K562 (cell line): ENCODE results near the gene NCL. TPM values are rescaled to one million over a fixed set of nuclear protein-coding genes. Genes with fewer than 3 reads are reported as not detected.

ENCODE experiments used
- ATAC-seq: fragments of 200-7000 bp; cut with Tn5 transposase; 3 replicates; pipeline ENCODE4 v1.9.1; 2020; ENCODE audit warnings: moderate library complexity
- BruUV-seq: library from RNA; stranded (reverse); fragments of 400-500 nt; replicated peaks from 2 replicates; lab custom pipeline; 2021; lab: Mats Ljungman, UMichigan
- CTCF ChIA-PET: fragments of 300-600 bp; formaldehyde crosslinking; extraction: SDS; loops from one replicate; lab custom pipeline; 2021; ENCODE audit warnings: low intra/inter-chr PET ratio; lab: Yijun Ruan, JAX
- POLR2A ChIA-PET: fragments of 300-600, 350-650 bp; sonication (Branson Sonifier 250); formaldehyde crosslinking; extraction: SDS; loops from one replicate; lab custom pipeline; 2021; ENCODE audit warnings: antibody characterized with exemption, inconsistent platforms; lab: Yijun Ruan, JAX
- DNase-seq, 4 experiments: peaks; one replicate each; pipeline versions ENCODE4 v3.0.0 to v3.0.0-alpha.2; 2011 to 2018; ENCODE audit warnings: low spot score in 3 of 4, mixed read lengths in 3 of 4; ENCODE audit errors: extremely low read depth in 1 of 4
- FAIRE-seq: peaks from 2 replicates; lab custom pipeline; 2011; peaks lifted over from hg19 to GRCh38; lab: Jason Lieb, UNC
- H2AFZ ChIP-seq: 2 replicates; pipeline ENCODE4 v1.6.0; 2011; ENCODE audit warnings: low read depth, low read length, control low read depth, inconsistent platforms
- H3K27ac ChIP-seq: fragments of 200-600 bp; 3 replicates; pipeline ENCODE4 v1.8.0; 2011; ENCODE audit warnings: low read depth, mild to moderate bottlenecking, control low read depth, inconsistent platforms, low read length, moderate library complexity, mixed read lengths; ENCODE audit errors: extremely low read depth
- H3K27me3 ChIP-seq, 2 experiments: fragments of 300-600 bp in 1 of 2; 2 replicates in 1 of 2; 3 replicates in 1 of 2; pipeline versions ENCODE4 v1.6.0 to v1.8.0; 2011; ENCODE audit warnings: inconsistent platforms in 2 of 2, low read length in 2 of 2, mild to moderate bottlenecking in 1 of 2, mixed read lengths in 1 of 2, moderate library complexity in 1 of 2; ENCODE audit not compliant: control insufficient read depth in 2 of 2, insufficient read depth in 2 of 2
- H3K36me3 ChIP-seq: fragments of 300-600 bp; 3 replicates; pipeline ENCODE4 v1.8.0; 2011; ENCODE audit warnings: mild to moderate bottlenecking, low read length, inconsistent platforms; ENCODE audit not compliant: control insufficient read depth, insufficient read depth
- H3K4me1 ChIP-seq, 2 experiments: fragments of 200-600 bp in 1 of 2; replicated peaks in 1 of 2; 2 replicates in 1 of 2; 3 replicates in 1 of 2; pipeline versions ENCODE4 v1.5.1 to v1.8.0; 2011; ENCODE audit warnings: inconsistent platforms in 2 of 2, low read length in 2 of 2, mild to moderate bottlenecking in 1 of 2, mixed read lengths in 1 of 2, moderate library complexity in 1 of 2; ENCODE audit not compliant: control insufficient read depth in 2 of 2, insufficient read depth in 2 of 2
- H3K4me2 ChIP-seq: 2 replicates; pipeline ENCODE4 v1.6.1; 2011; ENCODE audit warnings: low read length, control low read depth, inconsistent platforms, mixed read lengths; ENCODE audit not compliant: insufficient read depth
- H3K4me3 ChIP-seq: fragments of 200-600 bp; sonication (generic), shearing (Covaris generic); 2 replicates; pipeline ENCODE4 v1.5.1; 2016; ENCODE audit warnings: control low read depth, inconsistent platforms
- H3K79me2 ChIP-seq: fragments of 200-600 bp; 3 replicates; pipeline ENCODE4 v1.8.0; 2011; ENCODE audit warnings: low read length, inconsistent platforms; ENCODE audit not compliant: control insufficient read depth, insufficient read depth
- H3K9ac ChIP-seq, 2 experiments: 2 replicates each; pipeline versions ENCODE4 v1.6.0 to v1.6.1; 2011; ENCODE audit warnings: low read depth in 2 of 2, low read length in 2 of 2, control low read depth in 1 of 2, inconsistent platforms in 1 of 2, mild to moderate bottlenecking in 1 of 2, mixed read lengths in 1 of 2; ENCODE audit not compliant: insufficient read depth in 1 of 2
- H3K9me1 ChIP-seq: one replicate; pipeline ENCODE4 v1.6.0; 2011; ENCODE audit warnings: inconsistent platforms, mild to moderate bottlenecking, low read length, moderate library complexity; ENCODE audit not compliant: control insufficient read depth, insufficient read depth
- H3K9me3 ChIP-seq: replicated peaks from 2 replicates; pipeline ENCODE4 v1.5.1; 2011; ENCODE audit warnings: low read depth, low read length, inconsistent platforms; ENCODE audit not compliant: control insufficient read depth, insufficient read depth
- H4K20me1 ChIP-seq: replicated peaks from 2 replicates; pipeline ENCODE4 v1.6.1; 2011; ENCODE audit warnings: low read length, inconsistent platforms, mixed read lengths; ENCODE audit not compliant: control insufficient read depth, insufficient read depth
- BRD4 ChIP-seq: fragments of 200-600 bp; sonication (generic); IDR thresholded peaks from 2 replicates; pipeline ENCODE4 v1.6.1; 2017; ENCODE audit warnings: inconsistent platforms
- GABPB2 ChIP-seq: fragments of 250-450 bp; sonication (Bioruptor Pico); conservative IDR thresholded peaks from 2 replicates; pipeline ENCODE4 v1.5.1; 2021; ENCODE audit warnings: mild to moderate bottlenecking
- GMEB1 ChIP-seq: fragments of 250-450 bp; sonication (Bioruptor Pico); IDR thresholded peaks from 2 replicates; pipeline ENCODE4 v1.4.0; 2020; ENCODE audit warnings: mild to moderate bottlenecking
- GTF2A2 ChIP-seq: IDR thresholded peaks from 2 replicates; pipeline ENCODE4 v1.6.1; 2016; ENCODE audit warnings: mild to moderate bottlenecking, missing genetic modification characterization, missing compliant biosample characterization
- HMGXB4 ChIP-seq: sonication (generic); formaldehyde crosslinking; IDR thresholded peaks from 2 replicates; pipeline ENCODE4 v1.8.1; 2023; ENCODE audit warnings: mild to moderate bottlenecking, missing genetic modification reagents
- MECOM ChIP-seq: fragments of 250-450 bp; sonication (Bioruptor Pico); IDR thresholded peaks from 2 replicates; pipeline ENCODE4 v1.8.0; 2022; ENCODE audit warnings: inconsistent platforms
- NCOA6 ChIP-seq: fragments of 450-650 bp; IDR thresholded peaks from 2 replicates; pipeline ENCODE4 v1.6.1; 2017; ENCODE audit warnings: mild to moderate bottlenecking
- NR2F6 ChIP-seq: fragments of 450-650 bp; formaldehyde crosslinking; IDR thresholded peaks from 2 replicates; pipeline ENCODE4 v1.4.0; 2020; ENCODE audit warnings: mild to moderate bottlenecking
- PHB2 ChIP-seq: fragments of 450-650 bp; IDR thresholded peaks from 2 replicates; pipeline ENCODE4 v1.6.1; 2017; ENCODE audit warnings: low read depth
- STAT5A ChIP-seq: IDR thresholded peaks from 2 replicates; pipeline ENCODE4 v1.6.1; 2012; ENCODE audit warnings: low read length, inconsistent platforms, borderline replicate concordance
- ZNF436 ChIP-seq: fragments of 250-450, 450-650 bp; sonication (Bioruptor Pico); formaldehyde crosslinking; IDR thresholded peaks from 2 replicates; pipeline ENCODE4 v1.7.0; 2020; ENCODE audit warnings: mild to moderate bottlenecking
- WGBS: fragments of 100-300 bp; shearing (Covaris generic); methylation state at CpG from one replicate; pipeline ENCODE4 v1.1.6; 2016; ENCODE audit warnings: low coverage, mixed read lengths; ENCODE audit not compliant: insufficient coverage; ENCODE audit errors: missing lambda C conversion rate; 5-methylcytosine and 5-hydroxymethylcytosine counted together
- in situ Hi-C: fragments of 300-500 bp; cut with MboI; formaldehyde crosslinking; loops from 4 replicates; pipeline ENCODE4 v1.15.0; 2018; ENCODE audit warnings: inconsistent platforms, mixed read lengths
- intact Hi-C: fragments of 100-400 bp; cut with micrococcal nuclease; formaldehyde crosslinking; loops from 2 replicates; pipeline ENCODE4 v1.14.2; 2022
- polyA plus RNA-seq, 8 experiments: library from polyadenylated mRNA; depleted of rRNA in 4 of 8; stranded (reverse) in 5 of 8; unstranded in 3 of 8; fragments of >200 nt; fragmentation: Nextera tagmentation in 2 of 8; fragmentation: Illumina TruSeq in 1 of 8; extraction: Ambion mirVana in 2 of 8; extraction: Trizol in 1 of 8; gene quantifications; 2 replicates each; pipeline versions ENCODE4 v1.2.1 to v1.2.3, GENCODE V29; 2011 to 2014; ENCODE audit warnings: inconsistent platforms in 1 of 8, missing spikeins in 1 of 8
- total RNA-seq, 7 experiments: library from RNA; depleted of rRNA in 6 of 7; stranded (reverse); fragments of >200 nt in 6 of 7; fragmentation: Illumina TruSeq in 2 of 7; extraction: Trizol in 2 of 7; gene quantifications; 2 replicates each; pipeline versions ENCODE4 v1.2.1 to v1.2.3, GENCODE V29; 2011 to 2021; ENCODE audit warnings: low replicate concordance in 1 of 7
- TF ChIP-seq, protein P1 (sequence below): fragments of 450-650 bp; formaldehyde crosslinking; IDR thresholded peaks from 2 replicates; pipeline ENCODE4 v1.4.0; 2022; ENCODE audit warnings: missing genetic modification characterization

Gene NCL
- total and polyA plus RNA-seq, 9 of the 15 experiments (the other 6 are each of a cell fraction or from before 2014, with no cell fraction given), result 80.9 to 732 (median 361) TPM

DNA sequence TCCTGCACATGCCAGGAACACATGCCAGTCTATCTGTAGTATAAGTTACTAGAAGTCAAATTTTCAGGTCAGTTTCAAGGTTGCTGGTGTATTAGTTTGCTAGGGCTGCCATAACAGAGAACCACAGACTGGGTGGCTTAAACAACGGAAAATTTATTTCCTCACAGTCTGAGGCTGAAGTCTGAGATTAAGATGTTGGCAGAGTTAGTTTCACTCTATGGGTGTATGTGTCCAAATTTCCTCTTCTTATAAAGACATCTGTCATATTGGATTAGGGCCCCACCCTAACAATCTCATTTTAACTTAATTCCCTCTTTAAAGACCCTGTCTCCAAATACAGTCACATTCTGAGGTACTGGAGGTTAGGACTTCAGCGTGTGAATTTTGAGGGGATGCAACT, 42.2 kb downstream of the NCL start (continued):
- TF ChIP-seq HMGXB4 (CRISPR knock-in tag) (no peak), NCOA6 (no peak), NR2F6 (CRISPR knock-in tag) (no peak), ZNF436 (CRISPR knock-in tag) (no peak), PHB2 (no peak)
- TF ChIP-seq, protein P1, sequence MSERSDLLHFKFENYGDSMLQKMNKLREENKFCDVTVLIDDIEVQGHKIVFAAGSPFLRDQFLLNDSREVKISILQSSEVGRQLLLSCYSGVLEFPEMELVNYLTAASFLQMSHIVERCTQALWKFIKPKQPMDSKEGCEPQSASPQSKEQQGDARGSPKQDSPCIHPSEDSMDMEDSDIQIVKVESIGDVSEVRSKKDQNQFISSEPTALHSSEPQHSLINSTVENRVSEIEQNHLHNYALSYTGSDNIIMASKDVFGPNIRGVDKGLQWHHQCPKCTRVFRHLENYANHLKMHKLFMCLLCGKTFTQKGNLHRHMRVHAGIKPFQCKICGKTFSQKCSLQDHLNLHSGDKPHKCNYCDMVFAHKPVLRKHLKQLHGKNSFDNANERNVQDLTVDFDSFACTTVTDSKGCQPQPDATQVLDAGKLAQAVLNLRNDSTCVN, result no peak

DNA sequence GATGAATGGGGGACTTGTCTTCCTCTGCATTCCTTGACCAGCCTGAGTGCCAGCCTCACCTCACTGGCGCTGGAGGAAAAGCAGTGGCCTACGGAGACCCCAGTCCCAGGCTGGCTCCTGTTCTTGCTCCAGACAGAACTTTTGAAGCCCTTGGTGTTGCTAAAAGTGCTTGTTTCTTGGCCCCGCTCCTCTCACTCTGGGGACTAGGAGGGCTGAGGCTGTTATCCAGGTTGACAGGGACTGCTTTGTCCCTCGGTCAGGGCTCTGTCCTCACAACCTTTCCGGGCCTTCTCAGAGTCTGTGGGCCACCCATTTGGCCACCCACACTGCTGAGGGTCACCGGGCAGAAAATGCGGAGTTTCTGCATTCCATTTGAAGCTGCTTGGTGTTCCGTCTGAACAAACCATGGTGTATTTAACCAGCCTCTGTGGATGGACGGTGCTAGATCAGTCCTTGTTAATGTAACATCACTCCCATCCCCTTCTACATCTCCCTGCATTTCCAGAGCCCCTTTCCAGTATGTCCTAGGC, 43.2 kb downstream of the NCL start:
- TF ChIP-seq GTF2A2 (tag) (no peak), GMEB1 (CRISPR knock-in tag) (no peak), GABPB2 (CRISPR knock-in tag) (no peak), MECOM (CRISPR knock-in tag) (no peak), BRD4 (no peak), STAT5A (no peak)
- BruUV-seq, result no TSS peak
- Histone ChIP-seq H3K27ac (no peak overlapping the region), H3K4me1 (peaks cover 0 to 4% of the 10 kb centered on the region in 2 experiments; a peak in 2 of 5 replicates), H3K4me3 (no peak overlapping the region), H3K9me1 (no peaks in the 10 kb centered on the region), H3K36me3 (no peaks in the 10 kb centered on the region), H3K79me2 (no peaks in the 10 kb centered on the region), H4K20me1 (no peaks in the 10 kb centered on the region), H3K9me3 (no peaks in the 10 kb centered on the region), H2AFZ (no peak overlapping the region), H3K4me2 (no peak overlapping the region), H3K9ac (no peak overlapping the region), H3K27me3 (peaks cover 6 to 36% of the 10 kb centered on the region in 2 experiments; a peak in 4 of 5 replicates)
- intact Hi-C loops (no loop called here), in situ Hi-C loops (no loop called here)
- ChIA-PET CTCF (no interaction called here), POLR2A (no interaction called here)
- FAIRE-seq (no peak), DNase-seq (no peak), ATAC-seq (no peak)
- WGBS, result 3% methylated on average over 9 of the region's 9 CpGs
